K562 (cell line): Measurements from ENCODE around the gene NOL8. TPM values are rescaled to one million over a fixed set of nuclear protein-coding genes. Genes with fewer than 3 reads are reported as not detected.

Source experiments
- ATAC-seq: fragments of 200-7000 bp; cut with Tn5 transposase; 3 replicates; pipeline ENCODE4 v1.9.1; 2020; ENCODE audit warnings: moderate library complexity
- BruUV-seq: library from RNA; stranded (reverse); fragments of 400-500 nt; replicated peaks from 2 replicates; lab custom pipeline; 2021; lab: Mats Ljungman, UMichigan
- CTCF ChIA-PET: fragments of 300-600 bp; formaldehyde crosslinking; extraction: SDS; loops from one replicate; lab custom pipeline; 2021; ENCODE audit warnings: low intra/inter-chr PET ratio; lab: Yijun Ruan, JAX
- POLR2A ChIA-PET: fragments of 300-600, 350-650 bp; sonication (Branson Sonifier 250); formaldehyde crosslinking; extraction: SDS; loops from one replicate; lab custom pipeline; 2021; ENCODE audit warnings: antibody characterized with exemption, inconsistent platforms; lab: Yijun Ruan, JAX
- DNase-seq, 4 experiments: peaks; one replicate each; pipeline versions ENCODE4 v3.0.0 to v3.0.0-alpha.2; 2011 to 2018; ENCODE audit warnings: low spot score in 3 of 4, mixed read lengths in 3 of 4; ENCODE audit errors: extremely low read depth in 1 of 4
- FAIRE-seq: peaks from 2 replicates; lab custom pipeline; 2011; peaks lifted over from hg19 to GRCh38; lab: Jason Lieb, UNC
- H2AFZ ChIP-seq: 2 replicates; pipeline ENCODE4 v1.6.0; 2011; ENCODE audit warnings: low read depth, low read length, control low read depth, inconsistent platforms
- H3K27ac ChIP-seq: fragments of 200-600 bp; 3 replicates; pipeline ENCODE4 v1.8.0; 2011; ENCODE audit warnings: low read depth, mild to moderate bottlenecking, control low read depth, inconsistent platforms, low read length, moderate library complexity, mixed read lengths; ENCODE audit errors: extremely low read depth
- H3K27me3 ChIP-seq, 2 experiments: fragments of 300-600 bp in 1 of 2; 2 replicates in 1 of 2; 3 replicates in 1 of 2; pipeline versions ENCODE4 v1.6.0 to v1.8.0; 2011; ENCODE audit warnings: inconsistent platforms in 2 of 2, low read length in 2 of 2, mild to moderate bottlenecking in 1 of 2, mixed read lengths in 1 of 2, moderate library complexity in 1 of 2; ENCODE audit not compliant: control insufficient read depth in 2 of 2, insufficient read depth in 2 of 2
- H3K36me3 ChIP-seq: fragments of 300-600 bp; 3 replicates; pipeline ENCODE4 v1.8.0; 2011; ENCODE audit warnings: mild to moderate bottlenecking, low read length, inconsistent platforms; ENCODE audit not compliant: control insufficient read depth, insufficient read depth
- H3K4me1 ChIP-seq, 2 experiments: fragments of 200-600 bp in 1 of 2; replicated peaks in 1 of 2; 2 replicates in 1 of 2; 3 replicates in 1 of 2; pipeline versions ENCODE4 v1.5.1 to v1.8.0; 2011; ENCODE audit warnings: inconsistent platforms in 2 of 2, low read length in 2 of 2, mild to moderate bottlenecking in 1 of 2, mixed read lengths in 1 of 2, moderate library complexity in 1 of 2; ENCODE audit not compliant: control insufficient read depth in 2 of 2, insufficient read depth in 2 of 2
- H3K4me2 ChIP-seq: 2 replicates; pipeline ENCODE4 v1.6.1; 2011; ENCODE audit warnings: low read length, control low read depth, inconsistent platforms, mixed read lengths; ENCODE audit not compliant: insufficient read depth
- H3K4me3 ChIP-seq: fragments of 200-600 bp; sonication (generic), shearing (Covaris generic); 2 replicates; pipeline ENCODE4 v1.5.1; 2016; ENCODE audit warnings: control low read depth, inconsistent platforms
- H3K79me2 ChIP-seq: fragments of 200-600 bp; 3 replicates; pipeline ENCODE4 v1.8.0; 2011; ENCODE audit warnings: low read length, inconsistent platforms; ENCODE audit not compliant: control insufficient read depth, insufficient read depth
- H3K9ac ChIP-seq, 2 experiments: 2 replicates each; pipeline versions ENCODE4 v1.6.0 to v1.6.1; 2011; ENCODE audit warnings: low read depth in 2 of 2, low read length in 2 of 2, control low read depth in 1 of 2, inconsistent platforms in 1 of 2, mild to moderate bottlenecking in 1 of 2, mixed read lengths in 1 of 2; ENCODE audit not compliant: insufficient read depth in 1 of 2
- H3K9me1 ChIP-seq: one replicate; pipeline ENCODE4 v1.6.0; 2011; ENCODE audit warnings: inconsistent platforms, mild to moderate bottlenecking, low read length, moderate library complexity; ENCODE audit not compliant: control insufficient read depth, insufficient read depth
- H3K9me3 ChIP-seq: replicated peaks from 2 replicates; pipeline ENCODE4 v1.5.1; 2011; ENCODE audit warnings: low read depth, low read length, inconsistent platforms; ENCODE audit not compliant: control insufficient read depth, insufficient read depth
- H4K20me1 ChIP-seq: replicated peaks from 2 replicates; pipeline ENCODE4 v1.6.1; 2011; ENCODE audit warnings: low read length, inconsistent platforms, mixed read lengths; ENCODE audit not compliant: control insufficient read depth, insufficient read depth
- ARNT ChIP-seq, 2 experiments: fragments of 450-650 bp; IDR thresholded peaks; 2 replicates each; pipeline ENCODE4 v1.6.1; 2016; ENCODE audit warnings: mild to moderate bottlenecking in 1 of 2
- FOXP1 ChIP-seq: sonication (generic); formaldehyde crosslinking; IDR thresholded peaks from 2 replicates; pipeline ENCODE4 v1.8.0; 2022; ENCODE audit warnings: mild to moderate bottlenecking, missing genetic modification reagents
- L3MBTL2 ChIP-seq: fragments of 450-650 bp; IDR thresholded peaks from 2 replicates; pipeline ENCODE4 v1.6.1; 2016; ENCODE audit warnings: mild to moderate bottlenecking, moderate library complexity
- MED1 ChIP-seq: sonication (generic); formaldehyde crosslinking; IDR thresholded peaks from 2 replicates; pipeline ENCODE4 v1.8.1; 2023; ENCODE audit warnings: missing genetic modification reagents, borderline replicate concordance
- NEUROD1 ChIP-seq: fragments of 150-350 bp; IDR thresholded peaks from 2 replicates; pipeline ENCODE4 v1.6.1; 2014; ENCODE audit warnings: borderline replicate concordance, low read length, low read depth; ENCODE audit not compliant: partially characterized antibody
- POLR2AphosphoS5 ChIP-seq: IDR thresholded peaks from 2 replicates; pipeline ENCODE4 v1.6.1; 2011; ENCODE audit warnings: mild to moderate bottlenecking, low read depth, low read length, moderate library complexity; ENCODE audit not compliant: control insufficient read depth, insufficient read depth
- POLR2B ChIP-seq: fragments of 450-650 bp; IDR thresholded peaks from 2 replicates; pipeline ENCODE4 v1.6.1; 2018; ENCODE audit warnings: low read depth; ENCODE audit not compliant: partially characterized antibody
- TCF7 ChIP-seq: sonication (generic); IDR thresholded peaks from 2 replicates; pipeline ENCODE4 v1.6.1; 2016; ENCODE audit warnings: antibody characterized with exemption, borderline replicate concordance
- WGBS: fragments of 100-300 bp; shearing (Covaris generic); methylation state at CpG from one replicate; pipeline ENCODE4 v1.1.6; 2016; ENCODE audit warnings: low coverage, mixed read lengths; ENCODE audit not compliant: insufficient coverage; ENCODE audit errors: missing lambda C conversion rate; 5-methylcytosine and 5-hydroxymethylcytosine counted together
- in situ Hi-C: fragments of 300-500 bp; cut with MboI; formaldehyde crosslinking; loops from 4 replicates; pipeline ENCODE4 v1.15.0; 2018; ENCODE audit warnings: inconsistent platforms, mixed read lengths
- intact Hi-C: fragments of 100-400 bp; cut with micrococcal nuclease; formaldehyde crosslinking; loops from 2 replicates; pipeline ENCODE4 v1.14.2; 2022
- polyA plus RNA-seq, 8 experiments: library from polyadenylated mRNA; depleted of rRNA in 4 of 8; stranded (reverse) in 5 of 8; unstranded in 3 of 8; fragments of >200 nt; fragmentation: Nextera tagmentation in 2 of 8; fragmentation: Illumina TruSeq in 1 of 8; extraction: Ambion mirVana in 2 of 8; extraction: Trizol in 1 of 8; gene quantifications; 2 replicates each; pipeline versions ENCODE4 v1.2.1 to v1.2.3, GENCODE V29; 2011 to 2014; ENCODE audit warnings: inconsistent platforms in 1 of 8, missing spikeins in 1 of 8
- total RNA-seq, 7 experiments: library from RNA; depleted of rRNA in 6 of 7; stranded (reverse); fragments of >200 nt in 6 of 7; fragmentation: Illumina TruSeq in 2 of 7; extraction: Trizol in 2 of 7; gene quantifications; 2 replicates each; pipeline versions ENCODE4 v1.2.1 to v1.2.3, GENCODE V29; 2011 to 2021; ENCODE audit warnings: low replicate concordance in 1 of 7
- TF ChIP-seq, protein P1 (sequence below): fragments of 250-450 bp; sonication (Bioruptor Pico); IDR thresholded peaks from 2 replicates; pipeline ENCODE4 v1.4.0; 2020
- TF ChIP-seq, protein P2 (sequence below), 2 experiments: IDR thresholded peaks in 1 of 2; conservative IDR thresholded peaks in 1 of 2; 2 replicates each; pipeline ENCODE4 v1.6.1; 2016; ENCODE audit warnings: low read depth in 2 of 2, mild to moderate bottlenecking in 1 of 2, missing compliant biosample characterization in 1 of 2, missing genetic modification characterization in 1 of 2, moderate library complexity in 1 of 2
- TF ChIP-seq, protein P3 (sequence below): fragments of 450-650 bp; IDR thresholded peaks from 2 replicates; pipeline ENCODE4 v1.6.1; 2016

NOL8 gene
- total and polyA plus RNA-seq, 9 of the 15 experiments (the other 6 are each of a cell fraction or from before 2014, with no cell fraction given): 51.3 to 91.5 (median 58.7) TPM

DNA sequence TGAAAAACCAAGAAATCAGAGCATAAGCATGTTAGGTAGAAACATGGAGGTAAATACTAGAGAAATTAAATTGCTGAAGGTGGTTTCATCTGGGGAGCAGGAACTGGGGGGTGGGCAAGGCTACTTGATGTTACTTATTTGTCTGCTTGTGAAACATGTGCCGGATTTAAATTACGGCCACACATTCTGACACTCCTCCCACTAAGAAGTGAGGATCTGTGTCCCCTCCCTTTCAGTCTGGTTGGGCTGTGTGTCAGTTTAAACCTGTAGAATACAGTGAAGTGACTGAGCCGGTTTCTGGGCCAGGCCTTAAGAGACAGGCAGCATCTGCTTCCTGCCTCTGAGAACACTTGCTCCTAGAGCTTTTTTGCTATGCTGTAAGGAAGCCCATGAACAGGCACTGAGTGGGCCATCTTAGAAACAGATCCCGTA is 29.3 kb downstream of the NOL8 start:
- peak overlapping the region; percentile 65 to 100; a peak in 3 of 4 replicates for H3K9ac ChIP-seq
- TF ChIP-seq TCF7: no peak
- no peak for TF ChIP-seq ARNT (IDR thresholded peaks at IDR 0.05)
- no peak for TF ChIP-seq FOXP1 (CRISPR knock-in tag)
- TF ChIP-seq, protein P1, sequence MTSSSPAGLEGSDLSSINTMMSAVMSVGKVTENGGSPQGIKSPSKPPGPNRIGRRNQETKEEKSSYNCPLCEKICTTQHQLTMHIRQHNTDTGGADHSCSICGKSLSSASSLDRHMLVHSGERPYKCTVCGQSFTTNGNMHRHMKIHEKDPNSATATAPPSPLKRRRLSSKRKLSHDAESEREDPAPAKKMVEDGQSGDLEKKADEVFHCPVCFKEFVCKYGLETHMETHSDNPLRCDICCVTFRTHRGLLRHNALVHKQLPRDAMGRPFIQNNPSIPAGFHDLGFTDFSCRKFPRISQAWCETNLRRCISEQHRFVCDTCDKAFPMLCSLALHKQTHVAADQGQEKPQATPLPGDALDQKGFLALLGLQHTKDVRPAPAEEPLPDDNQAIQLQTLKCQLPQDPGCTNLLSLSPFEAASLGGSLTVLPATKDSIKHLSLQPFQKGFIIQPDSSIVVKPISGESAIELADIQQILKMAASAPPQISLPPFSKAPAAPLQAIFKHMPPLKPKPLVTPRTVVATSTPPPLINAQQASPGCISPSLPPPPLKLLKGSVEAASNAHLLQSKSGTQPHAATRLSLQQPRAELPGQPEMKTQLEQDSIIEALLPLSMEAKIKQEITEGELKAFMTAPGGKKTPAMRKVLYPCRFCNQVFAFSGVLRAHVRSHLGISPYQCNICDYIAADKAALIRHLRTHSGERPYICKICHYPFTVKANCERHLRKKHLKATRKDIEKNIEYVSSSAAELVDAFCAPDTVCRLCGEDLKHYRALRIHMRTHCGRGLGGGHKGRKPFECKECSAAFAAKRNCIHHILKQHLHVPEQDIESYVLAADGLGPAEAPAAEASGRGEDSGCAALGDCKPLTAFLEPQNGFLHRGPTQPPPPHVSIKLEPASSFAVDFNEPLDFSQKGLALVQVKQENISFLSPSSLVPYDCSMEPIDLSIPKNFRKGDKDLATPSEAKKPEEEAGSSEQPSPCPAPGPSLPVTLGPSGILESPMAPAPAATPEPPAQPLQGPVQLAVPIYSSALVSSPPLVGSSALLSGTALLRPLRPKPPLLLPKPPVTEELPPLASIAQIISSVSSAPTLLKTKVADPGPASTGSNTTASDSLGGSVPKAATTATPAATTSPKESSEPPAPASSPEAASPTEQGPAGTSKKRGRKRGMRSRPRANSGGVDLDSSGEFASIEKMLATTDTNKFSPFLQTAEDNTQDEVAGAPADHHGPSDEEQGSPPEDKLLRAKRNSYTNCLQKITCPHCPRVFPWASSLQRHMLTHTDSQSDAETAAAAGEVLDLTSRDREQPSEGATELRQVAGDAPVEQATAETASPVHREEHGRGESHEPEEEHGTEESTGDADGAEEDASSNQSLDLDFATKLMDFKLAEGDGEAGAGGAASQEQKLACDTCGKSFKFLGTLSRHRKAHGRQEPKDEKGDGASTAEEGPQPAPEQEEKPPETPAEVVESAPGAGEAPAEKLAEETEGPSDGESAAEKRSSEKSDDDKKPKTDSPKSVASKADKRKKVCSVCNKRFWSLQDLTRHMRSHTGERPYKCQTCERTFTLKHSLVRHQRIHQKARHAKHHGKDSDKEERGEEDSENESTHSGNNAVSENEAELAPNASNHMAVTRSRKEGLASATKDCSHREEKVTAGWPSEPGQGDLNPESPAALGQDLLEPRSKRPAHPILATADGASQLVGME (CRISPR knock-in tag): 0 out of 2 replicates have a peak, but pooled peaks have one; percentile 18
- TF ChIP-seq, protein P2, sequence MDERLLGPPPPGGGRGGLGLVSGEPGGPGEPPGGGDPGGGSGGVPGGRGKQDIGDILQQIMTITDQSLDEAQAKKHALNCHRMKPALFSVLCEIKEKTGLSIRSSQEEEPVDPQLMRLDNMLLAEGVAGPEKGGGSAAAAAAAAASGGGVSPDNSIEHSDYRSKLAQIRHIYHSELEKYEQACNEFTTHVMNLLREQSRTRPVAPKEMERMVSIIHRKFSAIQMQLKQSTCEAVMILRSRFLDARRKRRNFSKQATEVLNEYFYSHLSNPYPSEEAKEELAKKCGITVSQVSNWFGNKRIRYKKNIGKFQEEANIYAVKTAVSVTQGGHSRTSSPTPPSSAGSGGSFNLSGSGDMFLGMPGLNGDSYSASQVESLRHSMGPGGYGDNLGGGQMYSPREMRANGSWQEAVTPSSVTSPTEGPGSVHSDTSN (CRISPR knock-in tag; IDR thresholded peaks at IDR 0.05; ENCODE audit: low read depth): no peak
- TF ChIP-seq, protein P2 (tag; conservative IDR thresholded peaks at IDR 0.05; ENCODE audit: low read depth): peak; percentile 22; the same call in 1 of the 2 replicates
- peak; percentile 38 for TF ChIP-seq POLR2B
- 0 out of 2 replicates have a peak, but pooled peaks have one; percentile 27 for TF ChIP-seq L3MBTL2
- TF ChIP-seq, protein P3, sequence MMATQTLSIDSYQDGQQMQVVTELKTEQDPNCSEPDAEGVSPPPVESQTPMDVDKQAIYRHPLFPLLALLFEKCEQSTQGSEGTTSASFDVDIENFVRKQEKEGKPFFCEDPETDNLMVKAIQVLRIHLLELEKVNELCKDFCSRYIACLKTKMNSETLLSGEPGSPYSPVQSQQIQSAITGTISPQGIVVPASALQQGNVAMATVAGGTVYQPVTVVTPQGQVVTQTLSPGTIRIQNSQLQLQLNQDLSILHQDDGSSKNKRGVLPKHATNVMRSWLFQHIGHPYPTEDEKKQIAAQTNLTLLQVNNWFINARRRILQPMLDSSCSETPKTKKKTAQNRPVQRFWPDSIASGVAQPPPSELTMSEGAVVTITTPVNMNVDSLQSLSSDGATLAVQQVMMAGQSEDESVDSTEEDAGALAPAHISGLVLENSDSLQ: peak; percentile 70
- peak; percentile 63 for TF ChIP-seq POLR2AphosphoS5
- TF ChIP-seq NEUROD1: no peak
- TF ChIP-seq MED1 (CRISPR knock-in tag): no peak

More for the DNA sequence above, 29.3 kb downstream of the NOL8 start:
- Histone ChIP-seq H2AFZ (peak overlapping the region; percentile 68), H4K20me1 (peaks cover 5% of the 10 kb centered on the region), H3K9me1 (no peaks in the 10 kb centered on the region), H3K79me2 (peaks cover 53% of the 10 kb centered on the region), H3K4me1 (peaks cover 7 to 23% of the 10 kb centered on the region in 2 experiments), H3K4me2 (peak overlapping the region; percentile 100), H3K36me3 (peaks cover 69% of the 10 kb centered on the region), H3K27ac (peak overlapping the region; percentile 97), H3K9me3 (no peaks in the 10 kb centered on the region), H3K4me3 (peak overlapping the region; percentile 70; the same call in 1 of the 2 replicates), H3K27me3 (no peaks in the 10 kb centered on the region)
- DNase-seq (peak; percentile 45 to 86 (median 60)), ATAC-seq (peak; percentile 74), FAIRE-seq (peak; percentile 74)
- WGBS: 7% methylated on average over 4 of the region's 4 CpGs
- in situ Hi-C loops: no loop called here
- ChIA-PET CTCF (no interaction called here), POLR2A (interaction anchor here (0.6 to 4.0 kb wide), 11 partner anchors 10 to 227 kb away, joined by 3 to 38 read pairs (median 3); partner anchors contain the start of genes CENPP and NOL8)
- intact Hi-C loops: no loop called here
- BruUV-seq: no TSS peak
